GM21367 (cell line): ENCODE data around the gene DENND1A.

Source experiments
- ATAC-seq: cut with Tn5 transposase; IDR thresholded peaks from one replicate; pipeline ENCODE4 v1.9.1; 2021; ENCODE audit not compliant: unreplicated experiment

DENND1A gene

DNA sequence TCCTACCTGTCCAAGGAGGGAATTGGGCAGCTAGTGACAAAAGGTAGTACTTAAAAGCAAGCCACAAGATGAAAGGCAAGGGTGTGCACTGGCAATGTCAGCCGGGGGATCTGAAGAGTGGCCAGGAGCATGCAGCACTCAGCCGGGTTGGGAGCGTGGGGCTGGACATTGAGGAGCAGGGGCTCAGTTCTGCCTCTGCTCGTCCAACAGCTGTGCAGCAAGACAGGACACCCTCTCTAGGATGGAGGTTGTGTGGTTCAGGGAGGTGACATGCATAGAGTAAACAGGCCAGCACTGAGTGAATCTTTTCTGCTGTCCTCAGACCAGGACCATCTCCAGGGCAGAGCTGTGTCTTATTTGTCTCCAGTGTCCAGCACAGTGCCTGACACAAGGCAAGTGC is 338.6 kb downstream of the DENND1A start:
- no peak for ATAC-seq

DNA sequence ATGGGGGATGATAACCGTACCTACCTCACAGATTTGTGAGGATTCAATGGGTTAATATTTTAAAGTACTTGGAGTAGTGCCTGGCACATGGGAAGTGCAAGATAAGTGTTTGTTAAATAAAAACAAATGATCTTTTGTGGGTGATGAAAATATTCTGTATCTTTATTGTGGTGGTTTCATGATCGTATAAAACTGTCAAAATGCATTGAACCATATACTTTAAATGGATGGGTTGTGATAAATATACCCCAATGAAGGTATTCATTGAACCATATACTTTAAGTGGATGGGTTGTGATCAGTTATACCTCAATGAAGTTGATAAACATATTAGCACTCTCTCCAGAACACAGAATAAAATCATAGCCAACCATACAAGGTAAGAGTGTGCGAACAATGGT is 339.4 kb downstream of the DENND1A start:
- no peak for ATAC-seq

DNA sequence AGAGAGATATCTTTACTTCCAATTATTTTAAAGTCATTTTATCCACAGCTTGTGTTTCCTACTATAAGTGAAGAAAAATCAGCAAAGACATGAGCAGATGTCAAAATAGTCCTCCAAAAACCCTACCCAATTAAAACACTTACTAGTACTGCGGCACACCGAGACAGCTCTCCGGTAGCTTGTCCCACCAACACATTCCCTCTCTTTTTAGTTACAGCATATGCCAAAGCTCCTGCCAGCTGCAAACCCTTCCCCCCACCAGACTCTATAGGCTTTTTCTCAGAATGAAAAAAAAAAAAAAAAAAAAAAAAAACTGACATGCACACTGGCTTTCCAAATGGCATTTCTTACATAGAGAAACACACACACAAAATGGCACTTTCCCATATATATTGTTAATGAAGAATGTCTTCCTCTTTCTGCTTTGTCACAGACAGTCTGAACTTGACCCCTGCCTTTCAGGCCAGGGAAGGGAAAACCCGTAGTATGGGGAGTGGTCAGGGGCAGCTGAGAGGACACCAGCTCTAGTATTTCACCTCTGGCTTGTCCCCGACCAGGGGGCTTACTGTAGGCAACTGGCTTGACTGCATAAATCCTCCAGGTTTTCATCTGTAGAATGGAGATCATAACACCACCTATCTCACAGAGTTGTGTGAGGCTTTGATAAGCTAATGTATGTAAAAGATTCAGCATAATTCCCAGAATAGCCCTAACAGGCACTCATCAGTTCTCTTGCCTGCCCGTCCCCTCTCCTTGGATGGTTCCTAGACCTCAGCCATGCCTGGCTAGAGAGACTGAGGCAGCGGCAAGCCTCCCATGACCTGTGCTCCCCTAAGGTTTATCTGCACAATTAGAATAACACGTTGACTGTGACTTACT is 340.3 kb downstream of the DENND1A start:
- no peak for ATAC-seq

DNA sequence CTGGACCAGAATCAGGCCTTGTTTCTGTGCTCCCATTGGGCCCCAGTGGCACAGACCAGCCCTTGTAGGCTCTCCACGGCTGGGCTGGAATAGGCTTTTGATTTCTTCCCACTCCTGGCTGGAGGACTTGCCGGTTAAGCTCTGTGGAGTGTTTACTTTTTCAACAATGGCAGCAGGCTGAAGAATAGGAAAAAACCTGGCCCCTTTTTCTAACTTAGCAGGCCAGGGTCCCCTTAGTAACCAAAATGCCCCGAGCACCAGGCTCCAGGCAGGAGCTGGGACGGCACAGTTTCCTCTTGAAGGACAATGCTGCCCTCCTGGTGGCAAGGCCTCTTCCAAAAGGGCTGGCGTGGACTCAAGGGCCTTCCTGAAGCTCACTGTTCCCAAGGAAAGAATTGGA is 343.7 kb downstream of the DENND1A start:
- no peak for ATAC-seq

DNA sequence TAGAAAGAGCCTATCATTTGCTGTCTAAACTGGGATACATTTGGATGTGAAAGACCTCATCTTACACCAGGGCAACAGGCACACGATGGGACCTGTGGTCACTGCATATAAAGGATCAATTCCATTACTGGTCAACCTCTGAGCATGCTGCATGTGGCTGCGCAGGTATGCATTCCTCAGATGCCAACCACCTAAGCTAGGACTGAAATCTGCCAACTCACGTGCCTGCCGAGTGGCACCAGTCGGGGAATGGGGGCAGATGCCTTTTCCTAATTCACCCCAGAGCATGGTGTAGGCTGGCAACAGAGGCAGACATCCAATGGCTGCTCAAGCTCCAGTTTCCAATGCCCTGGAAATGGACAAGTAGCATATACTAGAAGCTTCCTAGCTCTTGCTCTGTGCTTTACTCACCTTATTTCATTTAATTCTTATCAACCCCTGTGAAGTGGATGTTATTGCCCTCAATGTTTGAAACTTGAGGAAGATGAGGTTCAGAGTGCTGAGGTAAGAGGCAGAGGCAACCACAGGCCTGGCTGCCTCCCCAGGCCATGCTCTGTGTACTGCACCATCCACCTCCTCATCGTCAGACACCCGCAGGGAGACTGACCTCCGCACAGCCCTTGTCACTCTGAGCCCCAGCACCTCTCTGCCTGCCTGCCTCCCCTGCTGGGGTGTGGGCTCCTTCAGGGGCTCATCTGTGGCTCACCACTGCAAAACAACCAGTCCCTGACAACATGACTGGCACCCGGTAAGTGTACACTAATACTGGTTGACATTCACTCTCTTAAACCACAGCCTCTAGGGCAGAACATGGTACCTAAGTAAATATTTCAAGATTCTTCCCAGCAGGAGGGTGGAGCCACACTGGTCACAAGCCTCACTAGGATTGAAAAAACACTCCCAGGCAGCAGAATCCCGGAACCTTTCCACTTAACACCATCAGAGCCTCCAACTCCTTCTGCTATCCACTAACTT is 345.4 kb downstream of the DENND1A start:
- no peak for ATAC-seq

DNA sequence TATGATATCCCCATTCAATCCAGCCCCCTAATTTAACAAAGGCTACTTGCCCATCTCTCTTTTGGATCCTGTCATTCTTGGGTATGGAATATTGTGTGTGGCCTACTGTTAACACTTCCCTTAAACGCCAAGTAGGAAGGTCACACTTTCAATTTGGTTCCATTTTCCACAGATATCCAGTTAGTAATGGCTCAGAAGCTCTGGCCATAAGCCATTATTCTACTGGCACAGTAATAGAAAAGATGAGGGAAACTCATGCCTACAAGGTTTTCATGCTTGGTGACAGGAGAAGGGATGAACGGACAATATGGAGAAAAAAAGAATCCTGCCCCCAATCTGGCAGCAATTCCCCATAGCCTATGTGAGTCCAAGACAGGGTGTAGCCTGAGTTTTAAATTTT is 346.3 kb downstream of the DENND1A start:
- ATAC-seq = no peak

DNA sequence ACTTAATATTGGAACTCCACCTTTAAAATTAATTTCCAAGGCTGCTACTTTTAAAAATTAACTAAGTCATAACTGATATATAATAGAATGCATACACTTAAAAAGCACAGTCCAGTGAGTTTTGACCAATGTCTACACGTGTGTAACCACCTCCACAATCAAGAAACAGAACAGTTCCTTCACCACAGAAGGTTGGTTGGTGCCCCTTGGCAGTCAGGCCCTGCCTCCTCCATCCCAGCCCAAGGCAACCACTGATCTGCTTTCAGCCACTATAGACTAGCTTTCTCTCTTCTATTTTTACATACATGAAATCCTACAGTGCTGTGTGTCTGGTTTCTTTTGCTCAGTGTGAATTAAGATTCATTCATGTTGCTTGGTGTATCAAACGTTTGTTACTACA is 358.7 kb downstream of the DENND1A start:
- no peak for ATAC-seq

DNA sequence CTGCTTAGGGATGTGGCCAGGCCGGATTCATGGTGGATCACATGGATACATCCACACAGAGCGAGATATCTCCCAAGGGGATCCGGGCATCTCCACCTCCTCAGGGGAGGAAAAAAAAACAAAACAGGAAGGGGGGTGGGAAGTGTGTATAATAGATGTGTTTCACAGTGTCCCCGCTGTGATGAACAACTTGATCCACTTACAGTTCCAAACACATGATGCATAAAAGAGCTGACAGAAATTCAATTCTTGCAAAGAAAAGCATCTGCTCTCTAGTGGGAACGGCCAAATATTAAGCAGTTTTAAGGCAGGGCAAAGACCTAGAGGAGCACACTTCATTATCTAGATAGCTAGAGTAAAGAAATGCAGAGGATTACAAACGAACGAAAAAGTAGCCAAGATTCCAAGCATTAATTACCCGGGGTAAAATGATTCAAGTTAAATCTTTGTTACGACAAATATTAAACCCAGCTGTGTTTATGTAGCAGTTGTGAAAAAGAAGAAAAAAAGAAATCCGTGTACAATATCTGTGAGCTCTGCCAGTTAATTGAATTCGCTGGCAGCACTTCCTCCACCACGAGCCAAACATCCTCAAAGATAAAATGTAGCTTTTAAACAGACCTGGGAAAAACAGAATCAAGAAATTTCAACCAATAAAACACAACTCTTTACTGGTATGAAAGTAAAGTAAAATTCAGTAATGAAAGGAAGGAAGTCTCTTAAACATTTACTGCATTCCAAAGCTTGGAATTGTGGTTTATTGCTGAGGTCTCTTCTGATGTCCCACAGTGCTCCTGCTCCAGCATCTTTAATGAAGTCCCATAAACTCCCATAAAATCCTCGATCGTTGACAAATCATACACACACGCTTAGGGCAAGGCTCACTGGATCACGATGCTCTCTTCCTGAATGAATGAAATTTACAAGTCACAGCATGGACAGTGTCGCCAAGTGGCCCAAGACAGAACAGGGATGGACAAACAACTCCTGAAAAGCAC is 360.9 kb downstream of the DENND1A start:
- ATAC-seq = no peak

DNA sequence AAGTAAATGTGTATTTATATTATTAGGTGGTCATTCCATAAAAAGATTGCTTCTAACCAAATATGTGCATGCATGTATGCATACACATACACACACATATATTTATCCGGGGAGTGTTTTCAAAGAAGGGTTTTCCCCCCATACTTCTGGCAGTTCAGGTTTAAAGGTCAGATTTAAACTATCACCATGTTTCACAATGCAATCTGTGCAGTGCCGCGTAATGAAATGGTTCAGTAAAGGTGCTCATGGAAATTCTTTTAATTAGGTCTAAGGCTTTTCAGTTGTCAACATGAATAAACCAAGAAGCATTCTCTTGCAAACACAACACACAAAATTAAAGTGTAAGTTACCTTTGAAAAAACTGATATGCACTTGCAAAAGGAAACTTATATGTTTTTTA is 362.9 kb downstream of the DENND1A start:
- ATAC-seq = no peak

DNA sequence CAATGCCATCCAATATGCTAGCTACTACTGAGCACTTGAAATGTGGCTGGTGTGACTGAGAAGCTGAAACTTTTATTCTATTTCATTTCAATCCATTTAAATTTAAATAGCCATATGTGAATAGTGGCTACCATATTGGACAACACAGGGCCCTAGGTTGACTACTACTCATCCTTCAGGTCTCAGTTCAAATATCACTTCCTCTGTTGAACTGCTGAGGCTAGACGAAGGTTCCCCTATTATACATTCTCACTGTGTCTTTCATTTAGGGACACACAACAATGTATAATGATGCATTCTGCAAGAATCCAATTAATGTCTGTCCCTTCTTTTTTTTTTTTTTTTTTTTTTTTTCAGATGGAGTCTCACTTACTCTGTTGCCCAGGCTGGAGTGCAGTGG is 365.3 kb downstream of the DENND1A start:
- no peak for ATAC-seq

DNA sequence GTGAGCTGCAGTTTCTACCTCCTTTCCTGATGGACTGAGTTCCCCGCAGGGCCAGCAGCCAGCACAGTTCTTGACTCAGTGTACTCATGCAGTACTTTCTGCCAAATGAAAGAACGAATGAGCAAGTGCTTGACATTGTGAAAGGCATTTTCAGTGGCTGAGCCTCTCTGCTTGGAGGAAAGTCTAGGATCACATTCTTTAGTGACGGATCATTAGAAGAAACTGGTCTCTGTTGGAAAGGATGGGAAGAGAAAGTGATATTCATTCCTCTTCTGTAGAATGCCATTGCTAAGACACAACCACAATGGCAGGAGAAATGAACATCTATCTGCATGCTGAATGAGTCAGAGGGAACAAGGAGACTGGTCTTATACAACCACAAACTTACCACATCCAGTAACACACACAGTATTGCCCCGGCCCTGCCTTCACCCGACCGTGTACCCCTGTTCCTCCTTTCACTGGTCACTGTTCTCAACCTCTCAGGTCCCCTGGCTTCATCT is 367.0 kb downstream of the DENND1A start:
- ATAC-seq = no peak

DNA sequence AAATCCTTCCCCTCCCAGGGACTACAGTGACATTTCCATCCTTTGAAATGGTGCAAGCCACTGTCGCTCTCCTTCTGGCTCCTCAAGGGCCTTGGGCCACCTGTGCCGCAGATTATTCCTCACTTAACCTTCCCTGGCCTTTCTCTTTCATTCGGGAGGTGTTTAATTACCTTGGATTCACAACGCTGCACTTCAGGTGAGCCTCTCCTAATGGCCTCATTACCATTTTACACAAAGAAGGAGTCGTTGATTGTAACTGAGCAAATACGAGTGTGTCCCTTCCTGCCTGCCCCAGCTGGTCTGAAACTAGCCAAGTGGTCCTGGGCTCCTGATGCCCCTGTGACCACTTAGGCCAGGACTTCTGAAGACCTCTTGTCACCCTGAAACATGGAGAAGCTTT is 368.9 kb downstream of the DENND1A start:
- no peak for ATAC-seq

DNA sequence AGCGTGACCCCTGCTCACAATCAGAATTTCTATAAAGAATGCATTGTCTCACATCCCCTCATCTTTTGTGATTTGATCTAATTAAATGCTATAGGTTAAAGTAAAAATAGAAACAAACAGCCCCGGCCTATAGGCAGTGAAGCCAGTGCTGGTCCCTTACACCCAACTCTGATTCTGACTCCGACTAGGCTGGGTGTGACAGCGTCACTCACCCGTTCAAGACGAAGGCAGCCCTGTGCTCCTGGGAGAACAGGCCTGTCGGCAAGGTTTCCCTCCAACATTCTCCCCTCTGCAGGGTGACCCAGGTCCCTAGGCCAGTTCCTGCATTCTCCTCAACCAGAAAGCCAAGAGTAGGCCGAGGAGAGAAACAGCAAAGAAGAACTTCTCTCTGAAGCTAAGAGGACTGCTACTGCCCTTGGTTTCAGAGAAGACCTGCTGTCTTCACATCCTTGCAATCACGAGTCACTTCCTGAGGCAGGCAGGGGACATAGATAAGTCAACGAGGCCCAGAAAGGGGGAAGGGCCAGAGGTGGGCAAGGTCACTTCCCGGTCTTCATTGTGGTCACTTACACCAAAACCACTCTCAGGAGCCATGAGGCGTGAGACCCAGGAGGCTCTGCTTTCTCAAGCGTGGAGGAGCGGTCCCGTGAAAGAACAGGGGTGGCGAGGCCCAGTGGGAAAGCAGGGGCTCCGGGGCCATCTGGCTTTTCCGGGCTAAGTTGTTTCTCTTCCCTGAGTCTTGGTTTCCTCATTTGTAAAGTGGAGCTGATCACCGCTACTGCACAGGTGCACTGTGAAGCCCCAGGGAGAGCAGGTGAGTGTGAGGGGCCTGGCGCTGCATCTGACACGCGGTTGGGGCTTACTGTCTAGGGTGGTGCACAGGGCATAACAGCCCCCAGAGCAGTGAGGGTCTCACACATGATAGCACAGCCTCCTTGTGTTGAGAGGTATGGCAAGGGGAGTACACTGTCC is 373.2 kb downstream of the DENND1A start:
- ATAC-seq = no peak

DNA sequence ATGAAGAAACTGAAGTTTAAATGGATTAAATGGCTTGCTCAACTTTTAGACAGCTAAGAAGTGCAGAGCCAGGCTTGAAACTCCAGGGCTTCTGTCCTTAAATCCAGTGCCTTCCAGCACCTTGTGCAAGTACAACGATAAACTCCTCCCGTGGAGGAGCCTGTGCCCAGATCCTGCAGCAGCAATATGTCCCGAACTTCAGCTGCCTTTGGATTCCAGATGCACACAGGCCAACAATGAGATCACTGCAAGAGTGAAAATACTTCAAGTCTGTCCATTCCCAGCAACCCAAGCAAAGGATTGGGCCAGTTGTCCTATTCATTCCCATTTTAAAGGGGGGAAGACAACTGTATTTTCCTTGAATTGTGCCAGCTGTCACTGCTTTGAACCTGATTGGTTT is 374.3 kb downstream of the DENND1A start:
- ATAC-seq = no peak

DNA sequence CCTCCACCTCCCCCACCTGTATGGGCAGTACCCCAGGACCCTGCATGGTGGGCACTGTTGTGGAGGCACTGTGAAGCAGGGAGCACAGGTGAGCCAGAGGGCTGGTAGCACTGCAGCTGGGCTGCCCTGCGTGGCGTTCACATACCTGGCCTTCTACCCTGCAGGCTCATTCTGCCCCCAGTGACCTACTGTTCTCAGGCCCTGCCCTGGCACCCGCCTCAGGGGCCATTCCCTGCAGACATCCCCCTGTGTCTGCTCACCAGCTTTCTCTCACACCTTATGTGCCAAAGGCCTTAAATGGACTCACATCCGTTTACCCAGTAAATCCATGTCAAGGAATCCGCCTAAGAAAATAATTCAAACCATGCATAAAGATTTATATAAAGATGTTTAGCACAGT is 377.4 kb downstream of the DENND1A start:
- no peak for ATAC-seq

DNA sequence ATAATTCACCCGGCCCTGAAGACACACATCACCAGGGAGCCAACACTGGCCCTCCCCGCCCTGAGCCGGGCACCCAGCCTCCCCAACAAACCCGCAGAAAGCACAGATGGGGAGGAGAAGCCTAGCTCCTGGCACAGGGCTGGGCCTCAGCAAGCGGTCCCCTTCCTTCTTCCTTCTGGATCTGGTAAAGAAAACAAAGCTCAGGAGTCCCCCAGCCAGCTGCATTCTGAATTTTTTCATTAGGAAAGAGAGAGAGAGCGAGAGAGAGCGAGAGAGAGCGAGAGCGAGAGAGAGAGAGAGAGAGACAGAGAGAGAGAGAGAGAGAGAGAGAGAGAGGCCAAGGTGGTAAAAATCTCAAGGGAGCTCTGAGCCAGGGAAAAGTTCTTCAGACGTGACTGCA is 378.2 kb downstream of the DENND1A start:
- no peak for ATAC-seq

DNA sequence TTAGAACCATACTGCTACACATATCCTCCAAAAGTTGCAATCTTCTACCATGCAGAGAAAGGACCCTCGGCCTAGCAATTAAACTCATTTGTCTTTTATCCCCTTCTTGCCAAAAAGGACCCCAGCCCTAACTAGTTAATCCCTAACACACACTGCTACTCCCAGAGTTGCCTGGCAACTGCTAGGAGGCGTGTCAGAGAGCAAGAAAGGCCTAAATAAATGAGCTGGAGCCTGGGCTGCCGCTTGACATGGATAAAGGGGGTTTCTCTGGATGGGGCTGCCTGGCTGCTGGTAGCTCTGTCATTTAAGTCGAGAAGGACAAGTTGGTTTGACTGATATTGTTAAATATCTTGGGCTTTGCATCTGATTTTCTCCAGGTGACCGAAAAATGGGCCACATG is 379.1 kb downstream of the DENND1A start:
- ATAC-seq = no peak

DNA sequence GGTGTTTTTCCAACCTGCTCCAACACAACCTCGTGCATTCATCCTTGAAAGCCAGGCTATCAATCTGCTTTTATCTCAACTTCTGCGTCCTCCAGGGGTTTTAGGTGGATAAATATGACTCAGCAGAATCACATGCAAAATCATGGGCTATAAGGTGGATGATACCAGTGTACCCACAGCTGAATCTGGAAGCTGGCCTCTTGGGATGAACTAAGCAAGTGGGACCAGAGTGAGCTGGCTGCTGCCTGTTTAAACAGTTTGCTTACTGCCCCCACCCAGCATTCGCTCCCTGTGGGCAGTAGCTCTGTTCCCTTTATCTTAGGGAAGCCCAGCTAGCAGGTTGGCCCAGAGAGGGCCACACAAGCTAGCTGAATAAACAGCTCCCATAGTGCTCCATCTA is 379.9 kb downstream of the DENND1A start:
- ATAC-seq = no peak

DNA sequence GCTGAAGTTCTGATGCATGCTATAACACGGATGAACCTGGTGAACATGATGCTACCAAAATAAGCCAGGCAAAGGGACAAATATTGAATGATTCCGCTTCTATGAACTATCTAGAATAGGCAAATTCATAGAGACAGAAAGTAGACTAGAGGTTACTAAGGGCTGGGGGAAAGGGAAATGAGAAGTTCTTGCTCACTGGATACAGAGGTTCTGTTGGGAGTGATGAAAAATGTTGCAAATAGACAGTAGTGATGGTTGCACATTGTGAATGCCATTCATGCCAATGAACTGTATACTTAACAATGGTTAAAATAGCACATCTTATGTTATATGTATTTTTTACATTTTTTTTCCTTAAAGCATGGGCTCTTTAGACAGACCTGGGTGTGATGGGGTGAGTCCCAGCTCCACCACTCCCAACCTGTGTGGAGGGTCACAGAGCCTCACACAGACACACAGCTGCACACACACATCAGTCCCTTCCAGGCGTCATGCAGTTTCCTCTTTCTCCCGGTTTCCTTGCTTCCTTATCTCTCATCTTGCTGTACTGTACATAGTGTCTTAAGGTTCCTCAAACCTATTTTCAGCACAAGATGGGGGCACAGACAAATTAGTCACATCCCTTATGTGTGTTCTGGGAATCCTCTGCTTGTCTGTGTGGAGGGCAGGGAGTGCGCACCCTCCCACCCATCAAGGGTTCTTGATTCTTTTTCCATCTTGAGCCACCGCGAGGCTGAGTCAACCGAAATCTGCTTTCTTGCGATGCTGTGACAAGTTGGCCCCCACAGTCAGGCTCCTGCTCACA is 381.0 kb downstream of the DENND1A start:
- ATAC-seq = no peak
